ENCODE results near the gene SLC39A11.

Gene SLC39A11

GRCh38 chr17:72599891-72600290 lies 492.6 kb downstream of the SLC39A11 start:
- DNase-seq (ENCODE audit: low read depth, low spot score), result no peak

GRCh38 chr17:72598695-72599094 lies 493.8 kb downstream of the SLC39A11 start:
- DNase-seq (ENCODE audit: low read depth, low spot score), result no peak

GRCh38 chr17:72597354-72598087 lies 495.0 kb downstream of the SLC39A11 start:
- DNase-seq (ENCODE audit: low read depth, low spot score), result no peak
